ENCODE data around the gene IGFN1. TPM values are rescaled to one million over a fixed set of nuclear protein-coding genes. Genes with fewer than 3 reads are reported as not detected.

Gene IGFN1
- total and polyA plus RNA-seq, 7 donors, result under 0.01 to 0.55 (median 0.14) TPM; not detected in 3

GRCh38 chr1:201268604-201269151 lies 78.1 kb downstream of the IGFN1 start:
- no peak overlapping the region for H3K27ac ChIP-seq
- TF ChIP-seq EP300 (IDR thresholded peaks at IDR 0.05), result no peak
- TF ChIP-seq POLR2AphosphoS5 (IDR thresholded peaks at IDR 0.05), result no peak
- no peak for TF ChIP-seq CTCF (IDR thresholded peaks at IDR 0.05)
- no peak for TF ChIP-seq POLR2A (IDR thresholded peaks at IDR 0.05)
- H3K36me3 ChIP-seq, result no peaks in the 10 kb centered on the region
- intact Hi-C loops (cut with DNase I), result no loop called here
- peak; percentile 55 for DNase-seq
- H3K27me3 ChIP-seq, result peaks cover 0 to 16% (median 0%) of the 10 kb centered on the region in 3 donors
- no peaks in the 10 kb centered on the region for H3K4me1 ChIP-seq
- no peak overlapping the region for H3K4me3 ChIP-seq
- 58 to 64% methylated on average over 12 of the region's 12 CpGs for WGBS, 2 donors
- no peaks in the 10 kb centered on the region for H3K9me3 ChIP-seq

GRCh38 chr1:201269281-201269680 lies 78.7 kb downstream of the IGFN1 start:
- TF ChIP-seq POLR2A (IDR thresholded peaks at IDR 0.05), result no peak
- no peak for TF ChIP-seq EP300 (IDR thresholded peaks at IDR 0.05)
- TF ChIP-seq POLR2AphosphoS5 (IDR thresholded peaks at IDR 0.05), result no peak
- TF ChIP-seq CTCF (IDR thresholded peaks at IDR 0.05), result no peak

DNA sequence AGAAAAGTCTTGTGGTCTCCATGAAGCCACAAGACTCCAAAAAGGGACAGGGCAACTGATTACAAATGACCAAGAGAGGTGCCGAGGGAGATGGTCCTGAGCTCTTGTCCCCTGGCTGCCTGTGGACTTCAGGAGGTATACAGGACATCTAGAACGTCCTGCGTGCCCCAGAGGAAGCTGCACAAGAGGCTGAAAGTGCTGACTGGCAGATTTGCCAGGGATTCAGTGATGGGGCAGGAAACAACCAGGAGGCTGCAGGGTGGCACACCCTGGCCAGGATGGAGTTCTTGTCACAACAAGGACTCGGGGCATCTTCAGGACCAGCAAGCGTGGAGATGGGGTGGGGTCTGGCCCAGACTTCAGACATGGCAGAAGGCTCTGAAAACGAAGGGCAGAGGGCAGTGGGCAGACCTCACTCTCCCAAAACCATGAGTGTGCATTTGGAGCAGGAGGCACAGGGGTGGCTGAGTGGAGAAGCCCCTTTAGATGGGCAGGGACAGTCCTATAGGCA lies 79.3 kb downstream of the IGFN1 start:
- intact Hi-C loops (cut with DNase I), result no loop called here
- Histone ChIP-seq H3K9me3 (no peaks in the 10 kb centered on the region), H3K27me3 (peaks cover 0 to 16% (median 0%) of the 10 kb centered on the region in 3 donors), H3K4me1 (no peaks in the 10 kb centered on the region), H3K36me3 (no peaks in the 10 kb centered on the region), H3K4me3 (no peak overlapping the region), H3K27ac (no peak overlapping the region)
- no peak for DNase-seq
- TF ChIP-seq POLR2A (IDR thresholded peaks at IDR 0.05) (no peak), POLR2AphosphoS5 (IDR thresholded peaks at IDR 0.05) (no peak), EP300 (IDR thresholded peaks at IDR 0.05) (no peak), CTCF (IDR thresholded peaks at IDR 0.05) (no peak)
- 83 to 84% methylated on average over 6 of the region's 6 CpGs for WGBS, 2 donors

More at GRCh38 chr1:201269281-201269680, 78.7 kb downstream of the IGFN1 start:
- H3K27ac ChIP-seq, result no peak overlapping the region
- intact Hi-C loops (cut with DNase I), result no loop called here
- no peaks in the 10 kb centered on the region for H3K9me3 ChIP-seq
- DNase-seq, result peak; percentile 22
- no peaks in the 10 kb centered on the region for H3K4me1 ChIP-seq
- WGBS, 2 donors, result 94% methylated on average over 7 of the region's 7 CpGs
- H3K36me3 ChIP-seq, result no peaks in the 10 kb centered on the region
- peaks cover 0 to 16% (median 0%) of the 10 kb centered on the region in 3 donors for H3K27me3 ChIP-seq
- no peak overlapping the region for H3K4me3 ChIP-seq

- Histone ChIP-seq H3K27ac (no peak overlapping the region), H3K36me3 (no peaks in the 10 kb centered on the region), H3K9me3 (no peaks in the 10 kb centered on the region), H3K27me3 (peaks cover 0 to 16% (median 0%) of the 10 kb centered on the region in 3 donors), H3K4me1 (no peaks in the 10 kb centered on the region), H3K4me3 (no peak overlapping the region)
- 73 to 74% methylated on average over 6 of the region's 6 CpGs for WGBS, 2 donors
- intact Hi-C loops (cut with DNase I), result no loop called here
- no peak for TF ChIP-seq EP300 (IDR thresholded peaks at IDR 0.05)
- no peak for TF ChIP-seq POLR2AphosphoS5 (IDR thresholded peaks at IDR 0.05)
- no peak for TF ChIP-seq POLR2A (IDR thresholded peaks at IDR 0.05)
- TF ChIP-seq CTCF (IDR thresholded peaks at IDR 0.05), result no peak
- DNase-seq, result no peak
Measured at GRCh38 chr1:201270616-201271390, 80.2 kb downstream of the IGFN1 start.
